BLaER1 (cell line): Measurements from ENCODE around the gene EPB41L1.
A peak's percentile ranks its signal among the peaks of the same experiment; 100 is the strongest.

Experiments
- H3K27ac ChIP-seq: shearing (Covaris generic); formaldehyde crosslinking; 2 replicates; pipeline ENCODE4 v1.8.1; 2022
- H3K27me3 ChIP-seq: shearing (Covaris generic); formaldehyde crosslinking; 2 replicates; pipeline ENCODE4 v1.8.1; 2022
- H3K36me3 ChIP-seq: shearing (Covaris generic); formaldehyde crosslinking; 2 replicates; pipeline ENCODE4 v1.8.1; 2022
- H3K4me1 ChIP-seq: shearing (Covaris generic); formaldehyde crosslinking; 2 replicates; pipeline ENCODE4 v1.8.1; 2022
- H3K4me2 ChIP-seq: shearing (Covaris generic); formaldehyde crosslinking; 2 replicates; pipeline ENCODE4 v1.8.1; 2022
- H3K4me3 ChIP-seq: shearing (Covaris generic); formaldehyde crosslinking; 2 replicates; pipeline ENCODE4 v1.8.1; 2022
- H3K9ac ChIP-seq: shearing (Covaris generic); formaldehyde crosslinking; 2 replicates; pipeline ENCODE4 v1.8.1; 2022
- H3K9me3 ChIP-seq: shearing (Covaris generic); formaldehyde crosslinking; 2 replicates; pipeline ENCODE4 v1.8.1; 2022
- H4K20me1 ChIP-seq: shearing (Covaris generic); formaldehyde crosslinking; 2 replicates; pipeline ENCODE4 v1.8.1; 2022
- Cebpa-rat ChIP-seq: shearing (Covaris generic); IDR thresholded peaks from 2 replicates; pipeline ENCODE4 v1.8.1; 2022

Gene EPB41L1

DNA sequence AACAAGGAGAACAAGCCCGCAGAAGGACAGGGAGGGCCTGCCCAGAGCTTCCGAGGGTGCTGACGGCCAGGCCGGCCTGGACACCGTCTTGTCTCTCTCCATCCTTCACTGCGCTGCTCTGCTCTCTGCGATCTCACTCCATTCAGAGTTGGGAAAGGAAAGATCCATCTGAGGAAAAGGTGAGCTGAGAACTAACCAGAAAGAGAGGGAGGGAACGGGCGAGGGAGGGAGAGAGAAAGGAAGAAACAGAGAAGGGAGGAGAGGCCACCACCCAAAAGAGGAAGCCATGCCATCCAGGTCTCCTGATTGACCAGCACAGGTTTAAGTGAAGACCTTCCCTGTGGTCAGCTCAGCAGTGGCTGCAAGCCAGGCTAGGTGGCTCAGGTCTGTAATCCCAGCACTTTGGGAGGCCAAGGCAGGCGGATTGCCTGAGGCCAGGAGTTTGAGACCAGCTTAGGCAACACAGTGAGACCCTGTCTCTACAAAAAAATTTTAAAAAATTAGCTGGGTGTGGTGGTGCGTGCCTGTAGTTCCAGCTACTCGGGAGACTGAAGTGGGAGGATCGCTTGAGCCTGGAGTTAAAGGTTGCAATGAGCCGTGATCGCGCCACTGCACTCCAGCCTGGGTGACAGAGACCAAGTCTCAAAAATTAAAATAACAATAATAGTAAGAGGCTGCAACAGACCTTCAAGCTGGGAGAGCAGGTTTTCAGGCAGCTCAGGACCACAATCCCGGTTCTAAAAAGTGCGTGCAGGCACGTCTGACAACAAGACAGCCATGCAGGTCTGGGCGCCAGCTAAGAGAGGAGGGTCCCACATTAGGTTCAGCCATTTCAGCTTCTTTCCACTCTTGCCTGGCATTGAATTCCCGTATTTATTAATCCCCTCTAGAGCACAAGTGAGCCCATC, 117.4 kb downstream of the EPB41L1 start:
- H4K20me1 ChIP-seq = no peaks in the 10 kb centered on the region
- no peak for TF ChIP-seq Cebpa-rat
- H3K27me3 ChIP-seq = no peaks in the 10 kb centered on the region
- no peak overlapping the region for H3K4me2 ChIP-seq
- H3K27ac ChIP-seq = no peak overlapping the region
- H3K36me3 ChIP-seq = no peaks in the 10 kb centered on the region
- H3K4me1 ChIP-seq = no peaks in the 10 kb centered on the region
- H3K9ac ChIP-seq = no peak overlapping the region
- H3K4me3 ChIP-seq = no peak overlapping the region
- H3K9me3 ChIP-seq = no peaks in the 10 kb centered on the region

DNA sequence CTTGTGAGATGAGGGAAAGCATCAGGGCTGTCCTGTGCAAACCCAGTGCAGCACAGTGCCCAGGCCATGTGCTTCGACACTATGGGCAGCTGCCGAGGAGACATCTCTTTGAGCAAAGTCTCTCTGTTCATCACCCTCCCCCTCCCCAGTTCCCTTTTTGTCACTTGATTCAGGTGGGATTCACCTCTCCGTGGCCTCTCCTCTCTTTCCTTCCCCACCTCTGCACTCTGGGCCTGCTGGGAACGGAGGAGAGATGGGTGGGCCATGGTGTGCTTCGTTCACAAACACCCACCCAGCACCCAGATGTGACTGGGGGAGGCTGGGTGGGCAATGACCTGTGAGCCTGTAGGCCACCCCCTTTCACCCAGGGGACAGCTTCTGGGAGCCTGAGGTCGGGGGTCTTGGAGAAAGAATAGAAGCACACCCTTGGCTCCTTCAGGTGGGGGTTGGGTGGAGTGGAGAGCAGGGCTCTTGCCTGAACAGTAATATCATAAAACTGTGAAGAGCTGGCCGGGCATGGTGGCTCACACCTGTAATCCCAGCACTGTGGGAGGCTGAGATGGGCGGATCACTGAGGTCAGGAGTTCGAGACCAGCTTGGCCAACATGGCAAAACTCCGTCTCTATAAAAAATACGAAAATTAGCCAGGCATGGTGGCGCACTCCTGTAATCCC, 118.1 kb downstream of the EPB41L1 start:
- Histone ChIP-seq H3K9me3 (no peaks in the 10 kb centered on the region), H3K9ac (no peak overlapping the region), H3K4me3 (no peak overlapping the region), H4K20me1 (no peaks in the 10 kb centered on the region), H3K27me3 (no peaks in the 10 kb centered on the region), H3K27ac (no peak overlapping the region), H3K36me3 (no peaks in the 10 kb centered on the region), H3K4me2 (no peak overlapping the region), H3K4me1 (no peaks in the 10 kb centered on the region)
- no peak for TF ChIP-seq Cebpa-rat

DNA sequence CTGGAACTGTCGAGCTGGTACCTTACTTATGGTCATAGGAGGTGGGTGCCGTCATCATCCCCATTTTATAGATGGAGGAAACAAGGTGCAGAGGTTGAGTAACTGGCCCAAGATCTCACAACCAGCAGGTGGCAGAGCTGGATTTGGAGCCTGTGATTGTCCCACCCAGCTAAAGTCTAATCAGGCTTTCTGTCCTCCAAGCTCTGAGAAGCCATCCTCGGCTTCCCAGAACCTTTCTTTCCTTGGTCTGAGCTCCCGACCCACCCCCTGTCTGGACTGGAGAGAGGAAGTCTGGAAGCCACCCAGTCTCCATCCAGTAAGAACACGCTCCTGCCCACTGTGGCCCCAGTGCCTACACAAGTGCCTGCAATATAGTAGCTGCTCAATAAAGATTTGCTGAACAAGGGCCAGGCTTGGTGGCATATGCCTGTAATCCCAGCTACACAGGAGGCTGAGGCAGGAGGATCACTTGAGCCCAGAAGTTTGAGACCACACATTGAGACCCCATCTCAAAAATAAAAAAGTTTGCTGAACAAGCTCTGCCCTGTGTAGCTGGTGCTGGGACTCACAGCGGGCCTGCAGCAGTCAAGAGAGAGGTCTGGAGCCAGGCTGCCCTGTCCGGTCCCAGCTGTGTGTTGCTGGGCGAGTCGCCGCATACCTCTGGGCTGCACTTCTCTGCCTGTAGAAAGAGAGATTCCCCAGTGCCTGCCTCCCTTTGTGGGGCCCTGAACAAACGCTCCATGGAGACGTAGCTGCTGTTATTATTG, 119.1 kb downstream of the EPB41L1 start:
- no peak overlapping the region for H3K27ac ChIP-seq
- no peaks in the 10 kb centered on the region for H3K9me3 ChIP-seq
- H3K4me1 ChIP-seq = no peaks in the 10 kb centered on the region
- H3K4me3 ChIP-seq = no peak overlapping the region
- H3K36me3 ChIP-seq = no peaks in the 10 kb centered on the region
- no peak for TF ChIP-seq Cebpa-rat
- no peak overlapping the region for H3K9ac ChIP-seq
- H3K27me3 ChIP-seq = no peaks in the 10 kb centered on the region
- H4K20me1 ChIP-seq = no peaks in the 10 kb centered on the region
- H3K4me2 ChIP-seq = no peak overlapping the region

DNA sequence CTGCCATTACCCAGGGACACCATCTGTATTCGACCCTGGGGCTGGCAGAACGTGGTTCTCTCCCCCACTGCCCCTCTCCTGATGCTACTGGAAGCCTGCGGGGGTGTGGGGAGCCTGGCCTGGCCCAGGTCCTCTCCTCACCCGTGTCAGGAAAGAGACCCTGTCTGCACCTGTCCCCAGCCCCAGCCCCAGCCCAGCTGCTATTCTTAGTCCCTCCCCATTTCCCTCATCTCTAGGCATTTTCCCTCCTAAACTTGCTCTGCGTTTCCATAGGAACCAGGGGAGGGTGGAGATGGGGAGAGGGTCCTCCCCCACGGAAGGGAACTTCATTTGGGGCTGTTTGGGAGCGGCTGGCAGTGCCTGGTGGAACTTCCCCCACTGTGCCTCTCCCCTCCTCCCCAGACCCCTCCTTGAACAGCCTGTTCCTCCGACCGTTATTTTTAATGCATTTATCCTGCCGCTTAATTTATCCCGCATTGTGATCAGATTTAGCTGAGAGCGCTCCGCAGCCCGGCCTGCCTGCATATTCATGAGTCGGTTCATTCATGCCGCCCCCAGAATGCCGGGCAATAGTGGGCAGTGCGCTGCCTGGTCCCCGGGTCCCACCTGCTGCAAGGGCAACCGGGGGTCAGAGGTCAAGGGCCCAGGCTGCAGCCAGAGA, 119.8 kb downstream of the EPB41L1 start:
- Histone ChIP-seq H3K9me3 (no peaks in the 10 kb centered on the region), H3K4me3 (no peak overlapping the region), H4K20me1 (no peaks in the 10 kb centered on the region), H3K4me1 (peaks cover 3% of the 10 kb centered on the region; the same call in 1 of the 2 replicates), H3K27me3 (no peaks in the 10 kb centered on the region), H3K4me2 (no peak overlapping the region), H3K27ac (no peak overlapping the region), H3K9ac (no peak overlapping the region), H3K36me3 (no peaks in the 10 kb centered on the region)
- no peak for TF ChIP-seq Cebpa-rat

DNA sequence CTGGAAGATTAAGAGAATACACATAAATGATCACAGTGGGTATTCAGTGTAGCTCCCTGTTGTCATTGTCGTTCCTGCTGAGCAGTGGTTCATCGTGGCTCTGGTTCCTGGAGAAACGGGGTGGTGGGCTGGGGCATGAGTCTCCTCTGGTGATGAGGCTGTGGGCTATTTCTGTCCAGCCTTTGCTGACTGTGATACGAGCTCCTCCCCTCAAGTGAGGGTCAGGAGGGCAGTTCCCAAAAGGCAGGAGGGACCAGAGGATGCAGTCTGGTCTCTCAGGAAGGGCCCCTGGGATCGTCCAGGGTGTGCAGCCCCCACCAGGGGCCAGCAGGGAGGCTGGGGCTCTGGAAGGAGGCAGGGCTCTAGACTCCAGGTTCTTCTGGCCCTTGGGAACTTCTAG, 120.5 kb downstream of the EPB41L1 start:
- H3K27me3 ChIP-seq = no peaks in the 10 kb centered on the region

DNA sequence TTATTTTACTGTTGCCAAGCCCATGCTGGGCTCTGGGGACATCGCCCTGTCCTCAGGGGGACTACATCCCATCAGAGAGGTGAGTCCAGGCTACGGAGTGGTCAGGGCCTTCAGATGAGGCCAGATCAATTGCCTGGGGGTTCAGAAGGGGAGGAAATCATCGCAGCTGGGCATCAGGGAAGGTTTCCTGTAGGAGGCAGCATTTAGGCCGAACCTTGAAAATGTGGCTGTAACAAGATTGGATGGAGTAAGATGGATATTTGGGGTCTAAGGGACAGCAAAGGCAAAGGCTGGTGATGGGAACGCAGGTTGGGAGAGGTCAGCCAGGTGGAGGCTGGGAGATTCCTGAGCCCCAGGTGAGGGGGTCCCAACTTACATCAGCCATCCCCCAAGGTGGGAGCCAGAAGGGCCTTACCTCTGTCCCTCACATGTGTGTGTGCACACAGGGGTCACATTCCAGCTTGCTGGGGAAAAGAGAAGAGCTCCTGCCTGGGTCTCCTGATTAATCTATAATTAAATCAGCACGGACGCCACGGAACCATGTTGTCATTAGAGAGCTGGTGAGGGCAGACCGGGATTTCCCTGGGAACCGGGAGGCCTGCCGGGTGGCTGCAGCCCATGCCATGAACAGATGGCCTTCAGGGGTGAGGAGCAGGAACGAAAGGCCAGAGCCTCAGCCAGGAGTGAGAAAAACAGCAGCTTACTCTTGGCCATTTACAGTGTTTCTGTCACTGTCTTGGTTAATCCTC, 121.1 kb downstream of the EPB41L1 start:
- Histone ChIP-seq H3K9ac (no peak overlapping the region), H4K20me1 (no peaks in the 10 kb centered on the region), H3K27ac (no peak overlapping the region), H3K4me2 (no peak overlapping the region), H3K9me3 (no peaks in the 10 kb centered on the region), H3K4me1 (peaks cover 6% of the 10 kb centered on the region; the same call in 1 of the 2 replicates), H3K27me3 (no peaks in the 10 kb centered on the region), H3K36me3 (no peaks in the 10 kb centered on the region), H3K4me3 (no peak overlapping the region)
- TF ChIP-seq Cebpa-rat = no peak

More for the DNA sequence above, 120.5 kb downstream of the EPB41L1 start:
- Histone ChIP-seq H3K4me3 (no peak overlapping the region), H3K27ac (no peak overlapping the region), H3K9me3 (no peaks in the 10 kb centered on the region), H4K20me1 (no peaks in the 10 kb centered on the region), H3K9ac (no peak overlapping the region), H3K4me2 (no peak overlapping the region), H3K4me1 (peaks cover 6% of the 10 kb centered on the region; the same call in 1 of the 2 replicates), H3K36me3 (no peaks in the 10 kb centered on the region)
- no peak for TF ChIP-seq Cebpa-rat

DNA sequence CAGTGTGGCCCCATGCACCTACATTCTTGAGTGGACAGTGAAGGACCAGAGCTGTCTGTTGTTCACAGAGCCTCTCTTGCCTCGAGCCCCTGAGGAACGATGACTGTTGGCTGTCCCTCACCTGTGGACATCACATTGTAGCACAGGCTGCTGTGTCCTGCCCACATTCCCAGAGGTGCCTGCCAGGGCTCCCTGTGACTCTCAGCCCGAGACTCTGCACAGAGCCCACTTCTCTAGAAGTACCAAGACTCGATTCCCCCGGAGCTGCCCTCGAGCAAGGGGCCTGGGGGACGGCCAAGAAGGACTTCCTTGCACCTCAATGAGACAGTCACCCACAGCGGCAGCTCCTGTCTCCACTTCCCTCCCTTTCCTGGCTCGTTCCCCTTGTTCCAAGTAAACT, 123.0 kb downstream of the EPB41L1 start:
- Histone ChIP-seq H3K4me1 (peaks cover 6% of the 10 kb centered on the region; the same call in 1 of the 2 replicates), H3K36me3 (no peaks in the 10 kb centered on the region), H3K27me3 (no peaks in the 10 kb centered on the region), H3K9ac (no peak overlapping the region), H3K27ac (no peak overlapping the region), H3K4me3 (no peak overlapping the region), H3K4me2 (no peak overlapping the region), H4K20me1 (no peaks in the 10 kb centered on the region), H3K9me3 (no peaks in the 10 kb centered on the region)
- TF ChIP-seq Cebpa-rat = no peak

DNA sequence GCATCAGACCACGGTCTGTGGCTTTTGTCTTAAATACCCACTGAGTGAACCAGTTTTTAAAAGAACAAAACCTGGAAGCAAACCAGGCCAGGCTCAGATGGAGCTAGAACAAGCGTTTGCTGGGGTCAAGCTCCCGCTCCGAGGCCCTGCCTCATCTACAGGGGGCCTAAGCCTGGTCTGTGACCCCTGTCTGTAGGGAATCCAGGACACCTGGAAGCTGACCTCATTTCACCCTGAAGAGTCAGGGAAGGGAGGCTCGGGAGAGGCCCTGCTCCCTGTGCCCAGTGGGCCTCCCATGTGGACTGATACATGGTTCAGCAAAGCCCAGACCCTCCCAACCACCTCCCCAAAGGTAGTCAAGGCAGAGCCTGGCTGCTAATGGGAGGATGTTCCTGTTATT, 124.8 kb downstream of the EPB41L1 start:
- 0 out of 2 replicates have a peak overlapping the region, but pooled peaks have one; percentile 21 for H3K4me2 ChIP-seq
- no peak overlapping the region for H3K27ac ChIP-seq
- no peak overlapping the region for H3K4me3 ChIP-seq
- no peak for TF ChIP-seq Cebpa-rat
- no peaks in the 10 kb centered on the region for H3K9me3 ChIP-seq
- H4K20me1 ChIP-seq = no peaks in the 10 kb centered on the region
- H3K9ac ChIP-seq = no peak overlapping the region
- no peaks in the 10 kb centered on the region for H3K27me3 ChIP-seq
- no peaks in the 10 kb centered on the region for H3K36me3 ChIP-seq
- H3K4me1 ChIP-seq = peaks cover 6% of the 10 kb centered on the region; the same call in 1 of the 2 replicates
